T-helper 9 cell (primary cell): ENCODE data around the gene ACIN1.
"Not testable (repeated sequence)": the region's sequence is repeated elsewhere in the genome, so short reads cannot be mapped to it uniquely, and the experiment has no call there.

ENCODE experiments used
- DNase-seq: peaks from one replicate; pipeline ENCODE4 v3.0.0-alpha.2; 2020

The ACIN1 gene

DNA sequence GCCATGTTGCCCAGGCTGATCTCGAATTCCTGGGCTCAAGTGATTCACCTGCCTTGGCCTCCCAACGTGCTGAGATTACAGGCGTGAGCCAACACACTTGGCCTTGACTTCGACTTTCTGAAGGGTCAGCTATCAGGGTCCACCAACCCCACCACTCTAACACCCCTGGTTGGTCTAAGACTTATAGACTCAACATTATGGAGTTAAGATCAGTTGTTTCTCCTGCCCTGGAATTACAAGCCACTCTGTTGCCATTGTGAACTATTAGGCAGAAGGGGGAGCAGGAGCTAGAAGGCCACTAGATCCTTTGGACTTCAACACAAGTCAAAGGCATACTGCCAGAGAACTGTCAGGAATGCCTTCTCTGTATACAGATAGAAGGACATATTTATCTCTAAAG is 54.8 kb downstream of the ACIN1 start:
- DNase-seq = no peak

GRCh38 chr14:23035303-23036144 is 59.4 kb downstream of the ACIN1 start:
- no peak for DNase-seq

- DNase-seq = peak; percentile 70
These were observed 60.2 kb downstream of the ACIN1 start, which contains the start of gene PSMB5 for GRCh38 chr14:23034498-23035302. PSMB5 (minus strand) TSS chr14:23034900; CDS start chr14:23034881, 19 bp downstream.

DNA sequence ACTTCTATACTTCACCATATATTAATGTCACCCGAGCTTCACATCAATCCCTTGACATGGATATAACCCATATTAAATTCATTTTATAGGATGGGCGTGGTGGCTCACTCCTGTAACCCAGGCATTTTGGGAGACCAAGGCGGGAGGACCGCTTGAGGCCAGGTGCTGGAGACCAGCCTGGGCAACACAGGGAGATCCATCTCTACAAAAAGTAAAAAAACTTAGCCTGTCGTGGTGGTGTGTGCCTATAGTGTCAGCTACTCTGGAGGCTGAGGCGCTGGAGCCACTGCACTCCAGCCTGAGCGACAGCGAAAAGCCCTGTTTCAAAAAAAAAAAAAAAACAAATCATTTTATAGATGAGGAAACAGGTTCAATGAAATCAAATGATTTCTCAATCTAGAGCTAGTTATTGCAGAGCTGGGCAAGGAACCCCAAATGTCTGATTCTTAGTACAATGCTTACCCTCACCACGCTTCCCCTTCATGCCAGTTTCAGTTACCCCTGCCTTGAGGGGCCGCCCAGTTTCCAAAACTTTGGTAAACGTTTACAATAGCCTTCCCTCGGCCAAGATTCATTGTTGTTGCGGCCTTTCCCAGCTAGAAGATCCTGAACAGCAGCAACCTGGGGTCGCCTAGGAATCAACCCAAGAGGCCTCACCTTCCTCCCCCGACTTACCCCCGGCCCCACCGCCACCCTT is 61.0 kb downstream of the ACIN1 start:
- DNase-seq = no peak

- DNase-seq = no peak
These were observed 61.6 kb downstream of the ACIN1 start for GRCh38 chr14:23033251-23033727.

GRCh38 chr14:23030936-23031335 is 64.0 kb downstream of the ACIN1 start:
- DNase-seq = no peak

DNA sequence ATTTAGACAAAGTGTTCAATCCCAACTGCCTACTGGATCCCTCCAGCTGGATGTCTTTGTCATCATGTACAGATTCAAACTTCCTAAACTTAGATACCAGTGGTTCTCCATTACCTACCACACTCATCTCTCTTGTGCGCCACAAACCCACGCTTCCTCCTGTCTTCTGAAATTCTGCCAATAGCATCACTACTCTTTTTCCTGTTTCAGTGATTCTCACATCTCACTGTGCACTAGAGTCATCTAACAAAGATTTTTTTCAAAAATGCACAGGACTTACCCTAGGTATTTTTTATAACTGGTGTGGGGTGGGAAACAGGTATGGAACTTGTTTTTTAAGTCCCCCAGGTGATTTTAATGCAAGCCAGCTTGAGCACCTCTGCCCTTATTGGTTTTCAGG is 66.1 kb downstream of the ACIN1 start:
- no peak for DNase-seq

DNA sequence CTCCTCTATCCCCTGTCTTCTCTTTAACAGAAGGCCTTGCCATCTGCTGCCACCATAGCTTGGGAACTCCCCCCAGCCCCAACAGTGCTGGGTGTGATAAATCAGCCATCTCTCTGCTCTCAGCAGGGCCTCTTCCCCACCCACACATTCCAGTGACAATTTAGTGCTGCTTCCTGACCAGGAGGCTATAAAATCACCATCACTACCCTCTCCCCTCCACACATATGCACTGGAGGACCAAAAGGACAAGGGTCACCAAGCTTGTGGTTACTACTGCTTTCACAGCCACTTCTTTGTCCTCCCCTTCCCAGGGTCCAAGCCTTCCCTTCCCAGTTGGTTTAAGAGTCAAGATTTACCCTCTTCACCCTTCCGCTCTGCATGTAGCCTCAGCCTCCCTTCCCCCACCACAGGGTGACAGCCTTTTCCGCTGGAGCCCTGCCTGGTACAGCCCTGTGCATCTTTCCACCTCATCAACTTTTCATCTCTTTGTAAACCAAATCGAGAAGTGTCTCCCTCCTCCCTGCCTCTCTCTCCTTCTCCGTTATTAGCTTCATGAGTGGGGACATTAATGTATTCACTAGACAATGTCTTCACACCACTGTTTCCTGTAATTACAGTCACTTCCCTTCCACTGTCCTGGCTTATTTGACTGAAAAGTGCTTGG is 69.7 kb downstream of the ACIN1 start:
- DNase-seq = no peak

DNA sequence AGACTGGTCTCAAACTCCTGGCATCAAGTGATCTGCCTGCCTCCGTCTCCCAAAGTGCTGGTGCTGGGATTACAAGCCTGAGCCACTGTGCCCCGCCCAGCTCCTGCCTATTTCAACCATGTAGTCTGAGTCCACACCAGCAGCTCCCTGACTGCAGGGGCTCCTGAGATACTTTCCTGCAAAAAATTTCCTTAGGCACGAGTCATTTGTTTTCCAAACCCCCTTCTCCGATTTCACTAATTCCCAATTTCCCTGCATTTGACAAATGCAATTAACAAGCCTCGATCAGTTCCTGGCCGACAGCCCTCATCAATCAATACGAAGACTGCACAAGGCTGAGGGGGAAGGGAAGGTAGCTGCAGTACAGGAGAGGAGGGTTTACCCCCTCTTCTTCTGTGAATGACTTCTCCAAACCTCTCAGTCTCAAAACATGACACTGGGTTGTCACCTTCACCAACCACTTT is 70.3 kb downstream of the ACIN1 start:
- no peak for DNase-seq

GRCh38 chr14:23023795-23024152 is 71.2 kb downstream of the ACIN1 start:
- DNase-seq = no peak

DNA sequence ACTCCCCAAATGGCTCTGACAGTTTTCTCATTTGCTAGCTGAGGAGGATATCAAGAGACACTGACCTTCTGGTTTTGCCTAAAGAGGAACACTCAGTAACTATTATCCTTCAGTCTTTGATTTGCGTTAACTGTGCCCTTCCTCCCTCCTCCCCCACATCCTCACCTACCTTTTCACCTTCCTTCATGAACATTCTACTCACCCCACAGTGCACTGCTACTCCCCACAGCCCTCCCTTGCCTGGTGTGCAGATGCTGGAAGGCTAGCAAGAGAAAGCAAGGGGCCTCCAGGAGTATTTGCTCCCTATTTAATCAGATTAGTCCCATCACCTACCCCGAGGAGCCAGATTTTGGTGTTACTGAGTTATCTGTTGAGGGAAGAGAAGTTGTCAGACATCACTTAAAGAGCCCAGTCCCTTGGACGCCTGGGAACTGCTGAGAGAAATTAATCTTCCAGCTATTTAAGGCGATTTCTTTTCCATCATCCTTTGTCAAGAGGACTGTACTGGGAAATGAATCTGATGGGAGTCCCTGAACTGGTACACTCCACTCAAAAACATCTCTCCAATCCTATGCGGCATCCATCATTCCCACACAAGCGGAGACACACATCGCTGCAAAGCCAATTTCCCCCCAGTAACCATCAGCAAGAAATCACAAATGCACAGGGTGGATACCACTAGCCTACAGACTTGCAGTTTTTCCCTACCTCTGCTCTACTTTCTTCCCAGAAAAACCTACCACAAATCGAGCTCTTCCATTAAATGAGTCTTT is 71.7 kb downstream of the ACIN1 start:
- no peak for DNase-seq

DNA sequence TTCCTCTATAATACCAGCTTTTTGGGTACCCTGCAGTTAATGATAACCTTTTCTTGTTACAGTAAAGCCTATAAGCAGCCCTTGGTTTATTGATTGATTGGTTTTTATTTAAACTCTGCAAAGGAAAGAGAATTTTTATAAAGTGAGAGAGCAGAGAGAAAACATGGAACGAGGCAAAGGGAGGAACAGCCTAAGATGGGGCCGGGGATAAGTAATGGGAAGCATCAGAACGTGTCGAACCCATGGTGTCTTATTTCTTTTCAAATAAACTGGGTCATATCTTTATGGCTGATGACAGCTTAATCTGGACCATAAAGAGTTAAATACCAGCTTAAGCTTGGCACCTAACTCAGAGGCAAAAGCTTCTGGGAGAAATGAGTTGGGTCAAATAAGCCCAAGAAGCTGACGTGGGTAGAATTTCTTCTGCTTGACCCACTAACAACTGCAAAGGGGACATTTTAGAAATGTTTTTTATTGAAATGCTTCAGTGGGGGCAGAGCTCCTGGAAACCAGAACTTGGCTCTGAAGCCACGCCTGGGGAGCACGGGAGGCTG is 73.0 kb downstream of the ACIN1 start:
- DNase-seq = no peak

GRCh38 chr14:23021434-23021833 is 73.5 kb downstream of the ACIN1 start:
- no peak for DNase-seq

DNA sequence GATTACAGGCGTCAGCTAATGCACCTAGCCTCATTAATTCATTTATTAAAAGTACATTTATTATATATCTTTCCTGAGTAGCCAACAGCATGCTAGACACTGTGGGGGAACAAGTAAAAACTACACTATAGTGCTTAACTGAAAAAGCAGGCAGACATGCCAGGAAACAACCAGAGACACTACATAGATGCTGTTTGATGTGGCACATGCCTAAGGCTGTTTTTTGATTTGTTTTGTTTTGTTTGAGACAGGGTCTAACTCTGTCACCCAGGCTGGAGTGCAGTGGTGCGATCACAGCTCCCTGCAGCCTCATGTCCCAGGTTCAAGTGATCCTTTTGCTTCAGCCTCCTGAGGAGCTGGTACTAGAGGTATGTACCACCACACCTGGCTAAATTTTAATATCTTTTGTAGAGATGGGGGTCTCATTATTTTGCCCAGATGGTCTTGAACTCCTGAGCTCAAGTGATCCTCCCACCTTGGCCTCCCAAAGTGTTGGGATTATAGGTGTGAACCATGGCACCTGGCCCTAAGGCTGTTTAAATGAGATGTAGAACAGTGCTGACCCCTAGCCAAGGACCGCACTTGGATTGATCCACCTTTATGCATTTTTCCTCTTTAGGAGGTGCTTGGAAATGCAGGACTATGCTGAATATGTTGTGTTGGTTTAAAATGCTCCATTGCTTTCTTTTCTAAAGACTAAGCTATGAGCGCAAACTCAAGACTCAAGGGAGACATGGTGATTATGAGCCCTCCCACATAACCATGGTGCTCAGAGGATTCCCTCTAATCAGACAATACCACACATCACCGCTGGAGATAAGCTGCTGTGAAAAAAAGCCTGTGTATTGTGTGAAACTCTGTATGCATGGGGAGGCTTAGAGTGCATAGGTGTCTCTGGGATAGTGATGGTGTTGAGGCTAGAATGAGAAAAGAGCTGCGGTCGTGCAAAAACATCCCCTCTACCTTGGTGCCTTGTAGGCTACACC is 74.5 kb downstream of the ACIN1 start:
- DNase-seq = no peak

GRCh38 chr14:23018107-23018506 is 76.8 kb downstream of the ACIN1 start:
- DNase-seq = no peak

- DNase-seq = no peak
These were observed 77.8 kb downstream of the ACIN1 start for GRCh38 chr14:23017091-23017490.

DNA sequence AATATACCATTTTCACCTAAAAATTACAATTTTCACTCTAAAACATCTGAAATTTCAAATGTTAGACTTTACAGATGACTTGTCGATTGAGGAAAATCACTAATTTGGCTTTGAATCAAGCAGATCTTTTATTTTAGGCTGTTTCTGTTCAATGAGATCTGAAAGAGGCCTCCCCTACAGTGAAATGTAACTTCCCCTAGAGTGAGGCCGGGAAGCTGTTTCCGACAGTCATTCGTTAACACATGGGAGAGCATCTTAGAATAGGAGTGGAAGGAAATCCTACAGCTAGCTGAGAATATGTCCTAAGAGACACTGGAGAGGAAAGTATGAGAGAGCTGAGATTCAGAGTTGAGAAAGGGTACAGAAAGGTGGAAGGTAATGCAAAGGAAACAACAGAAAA is 79.3 kb downstream of the ACIN1 start:
- DNase-seq = no peak

DNA sequence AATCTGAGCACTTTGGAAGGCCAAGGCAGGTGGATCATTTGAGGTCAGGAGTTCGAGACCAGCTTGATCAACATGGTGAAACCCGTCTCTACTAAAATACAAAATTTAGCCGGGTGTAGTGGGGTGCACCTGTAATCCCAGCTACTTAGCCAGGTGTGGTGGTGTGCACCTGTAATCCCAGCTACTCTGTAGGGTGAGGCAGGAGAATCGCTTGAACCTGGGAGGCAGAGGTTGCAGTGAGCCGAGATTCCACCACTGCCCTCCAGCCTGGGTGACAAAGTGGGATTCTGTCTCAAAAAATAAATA is 81.2 kb downstream of the ACIN1 start:
- not testable (repeated sequence) for DNase-seq

- DNase-seq = no peak
These were observed 81.7 kb downstream of the ACIN1 start for GRCh38 chr14:23013054-23013748.
